SU-DHL-6 (cell line): Measurements from ENCODE around the gene TMEM240.
"Not testable (repeated sequence)": the region's sequence is repeated elsewhere in the genome, so short reads cannot be mapped to it uniquely, and the experiment has no call there.

Experiments
- EZH2phosphoT487 ChIP-seq: fragments of 200-600 bp; sonication (generic), shearing (Covaris generic); conservative IDR thresholded peaks from 2 replicates; pipeline ENCODE4 v1.6.1; 2018; ENCODE audit warnings: mild to moderate bottlenecking, antibody characterized with exemption, low read length, moderate library complexity, mixed read lengths
- TF ChIP-seq, protein P1 (sequence below): fragments of 200-600 bp; sonication (generic); IDR thresholded peaks from one replicate; pipeline ENCODE4 v1.5.1; 2017; ENCODE audit warnings: antibody characterized with exemption, mild to moderate bottlenecking, low read length, moderate library complexity; ENCODE audit not compliant: insufficient read depth, poor library complexity, severe bottlenecking

DNA sequence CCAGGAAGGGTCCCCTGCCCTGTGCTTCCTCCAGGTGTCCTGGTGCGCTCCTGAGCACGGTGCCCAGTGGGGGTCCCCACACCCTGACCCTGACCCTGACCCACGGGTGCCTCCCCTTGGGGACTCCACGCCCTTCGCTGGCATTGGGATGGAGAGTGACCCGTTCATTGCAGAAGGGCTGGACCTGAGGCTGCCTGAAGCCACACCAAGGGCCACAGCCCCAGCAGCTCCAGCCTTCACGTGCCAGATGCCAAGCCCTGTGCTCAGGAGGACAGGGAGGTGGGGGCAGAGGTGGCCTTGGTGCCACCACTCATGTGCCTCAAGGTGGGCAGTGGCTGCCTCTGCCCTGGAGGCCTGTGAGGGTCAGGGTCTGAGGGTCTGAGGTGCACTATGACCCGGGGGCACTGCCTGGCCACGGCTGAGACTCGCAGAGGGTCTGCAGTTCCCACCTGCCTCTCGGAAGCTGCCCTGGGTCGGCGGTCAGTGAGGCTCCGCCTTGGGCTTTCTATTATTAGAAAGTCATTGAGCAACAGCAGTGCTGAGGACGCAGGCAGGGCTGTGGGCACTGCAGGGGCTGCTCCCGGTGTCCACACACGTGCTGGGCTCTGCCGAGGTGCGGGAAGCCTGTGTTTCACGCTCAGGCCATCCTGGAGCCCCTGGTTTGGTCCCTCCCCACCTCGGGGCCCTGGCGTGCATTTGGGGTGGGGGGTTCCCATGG, 7.1 kb downstream of the TMEM240 start:
- TF ChIP-seq, protein P1, sequence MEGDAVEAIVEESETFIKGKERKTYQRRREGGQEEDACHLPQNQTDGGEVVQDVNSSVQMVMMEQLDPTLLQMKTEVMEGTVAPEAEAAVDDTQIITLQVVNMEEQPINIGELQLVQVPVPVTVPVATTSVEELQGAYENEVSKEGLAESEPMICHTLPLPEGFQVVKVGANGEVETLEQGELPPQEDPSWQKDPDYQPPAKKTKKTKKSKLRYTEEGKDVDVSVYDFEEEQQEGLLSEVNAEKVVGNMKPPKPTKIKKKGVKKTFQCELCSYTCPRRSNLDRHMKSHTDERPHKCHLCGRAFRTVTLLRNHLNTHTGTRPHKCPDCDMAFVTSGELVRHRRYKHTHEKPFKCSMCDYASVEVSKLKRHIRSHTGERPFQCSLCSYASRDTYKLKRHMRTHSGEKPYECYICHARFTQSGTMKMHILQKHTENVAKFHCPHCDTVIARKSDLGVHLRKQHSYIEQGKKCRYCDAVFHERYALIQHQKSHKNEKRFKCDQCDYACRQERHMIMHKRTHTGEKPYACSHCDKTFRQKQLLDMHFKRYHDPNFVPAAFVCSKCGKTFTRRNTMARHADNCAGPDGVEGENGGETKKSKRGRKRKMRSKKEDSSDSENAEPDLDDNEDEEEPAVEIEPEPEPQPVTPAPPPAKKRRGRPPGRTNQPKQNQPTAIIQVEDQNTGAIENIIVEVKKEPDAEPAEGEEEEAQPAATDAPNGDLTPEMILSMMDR: not testable (repeated sequence)
- not testable (repeated sequence) for TF ChIP-seq EZH2phosphoT487
